22Rv1 (cell line): ENCODE measurements around the gene SERPINB3.

Source experiments
- H3K27ac ChIP-seq: fragments of 450-650 bp; 2 replicates; pipeline ENCODE4 v1.5.1; 2017
- ZFX ChIP-seq: fragments of 450-650 bp; IDR thresholded peaks from 2 replicates; pipeline ENCODE4 v1.6.1; 2017; ENCODE audit warnings: antibody characterized with exemption, borderline replicate concordance
- TF ChIP-seq, protein P1 (sequence below): fragments of 450-650 bp; IDR thresholded peaks from 2 replicates; pipeline ENCODE4 v1.5.1; 2017; ENCODE audit warnings: mild to moderate bottlenecking

The SERPINB3 gene

DNA sequence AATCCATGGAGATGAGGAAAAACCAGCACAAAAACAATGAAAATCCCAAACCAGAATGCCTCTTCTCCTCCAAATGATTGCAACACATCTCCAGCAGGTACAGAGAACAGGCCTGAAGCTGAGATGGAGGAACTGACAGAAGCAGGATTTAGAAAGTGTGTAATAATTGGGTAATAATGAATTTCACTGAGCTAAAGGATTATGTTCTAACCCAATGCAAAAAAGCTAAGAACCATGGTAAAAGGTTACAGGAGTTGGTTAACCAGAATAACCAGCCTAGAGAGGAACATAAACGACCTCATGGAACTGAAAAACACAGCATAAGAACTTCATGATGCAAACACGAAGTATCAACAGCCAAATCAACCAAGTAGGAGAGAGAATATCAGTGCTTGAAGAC, 27.4 kb upstream of the SERPINB3 start:
- H3K27ac ChIP-seq, result no peak overlapping the region
- TF ChIP-seq, protein P1, sequence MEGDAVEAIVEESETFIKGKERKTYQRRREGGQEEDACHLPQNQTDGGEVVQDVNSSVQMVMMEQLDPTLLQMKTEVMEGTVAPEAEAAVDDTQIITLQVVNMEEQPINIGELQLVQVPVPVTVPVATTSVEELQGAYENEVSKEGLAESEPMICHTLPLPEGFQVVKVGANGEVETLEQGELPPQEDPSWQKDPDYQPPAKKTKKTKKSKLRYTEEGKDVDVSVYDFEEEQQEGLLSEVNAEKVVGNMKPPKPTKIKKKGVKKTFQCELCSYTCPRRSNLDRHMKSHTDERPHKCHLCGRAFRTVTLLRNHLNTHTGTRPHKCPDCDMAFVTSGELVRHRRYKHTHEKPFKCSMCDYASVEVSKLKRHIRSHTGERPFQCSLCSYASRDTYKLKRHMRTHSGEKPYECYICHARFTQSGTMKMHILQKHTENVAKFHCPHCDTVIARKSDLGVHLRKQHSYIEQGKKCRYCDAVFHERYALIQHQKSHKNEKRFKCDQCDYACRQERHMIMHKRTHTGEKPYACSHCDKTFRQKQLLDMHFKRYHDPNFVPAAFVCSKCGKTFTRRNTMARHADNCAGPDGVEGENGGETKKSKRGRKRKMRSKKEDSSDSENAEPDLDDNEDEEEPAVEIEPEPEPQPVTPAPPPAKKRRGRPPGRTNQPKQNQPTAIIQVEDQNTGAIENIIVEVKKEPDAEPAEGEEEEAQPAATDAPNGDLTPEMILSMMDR, result no peak
- TF ChIP-seq ZFX, result no peak

DNA sequence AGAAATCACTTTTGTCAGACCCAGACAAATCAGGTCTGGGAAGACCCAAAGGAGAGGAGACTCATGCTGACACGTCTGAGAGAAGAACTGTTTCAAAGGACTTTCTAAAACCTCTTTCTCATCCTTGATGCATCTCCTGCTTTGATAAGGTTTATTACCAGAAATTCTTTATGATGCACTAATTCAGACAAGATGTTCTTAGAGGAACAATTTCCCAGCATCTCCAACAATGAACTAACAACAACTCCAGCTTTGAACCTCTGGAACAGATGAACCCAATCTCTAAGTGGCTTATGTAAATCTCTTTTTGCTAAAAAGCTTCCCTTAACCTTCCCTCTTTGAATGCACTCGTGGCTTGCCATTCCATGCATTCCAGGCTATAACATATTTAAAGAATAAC, 25.2 kb upstream of the SERPINB3 start:
- H3K27ac ChIP-seq, result no peak overlapping the region
- no peak for TF ChIP-seq ZFX
- TF ChIP-seq, protein P1, result no peak

DNA sequence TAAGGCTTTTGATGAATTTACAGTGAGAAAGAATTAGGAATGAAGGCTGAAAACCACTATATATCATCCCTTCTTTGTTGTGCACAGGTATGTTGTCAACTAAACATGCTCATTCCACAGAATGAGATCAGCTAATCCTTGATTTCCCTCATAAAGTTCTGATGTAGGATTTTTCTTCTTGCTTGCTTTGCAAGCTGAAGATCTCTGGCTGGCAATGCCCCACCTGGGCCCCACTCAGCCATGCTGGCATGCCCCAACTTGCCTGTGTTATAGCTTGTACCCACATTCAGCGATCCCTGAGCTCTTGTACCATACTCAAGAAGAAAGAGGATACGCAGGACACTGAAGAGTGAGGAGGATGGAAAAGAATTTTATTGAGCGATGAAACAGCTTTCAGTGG, 23.0 kb upstream of the SERPINB3 start:
- H3K27ac ChIP-seq, result no peak overlapping the region
- no peak for TF ChIP-seq ZFX
- TF ChIP-seq, protein P1, result no peak

DNA sequence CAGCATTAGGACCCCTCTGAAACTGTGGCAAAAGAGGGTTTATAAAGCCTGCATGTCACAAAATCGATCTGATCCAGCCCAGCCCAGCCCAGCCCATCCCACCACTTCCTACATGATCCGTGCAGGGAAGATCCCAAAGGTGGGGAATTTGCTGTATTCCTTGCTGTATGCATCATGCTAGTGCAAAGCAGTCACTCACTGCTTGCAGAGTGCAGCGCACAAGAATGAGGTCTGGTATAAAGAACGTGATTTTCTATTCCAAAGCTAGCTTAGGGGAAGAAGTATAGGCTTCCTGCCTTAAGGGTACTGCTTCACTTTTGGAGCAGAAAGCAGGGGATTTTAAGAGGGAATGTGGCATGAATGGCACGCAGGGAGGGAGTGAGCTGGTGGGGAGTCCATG, 22.2 kb upstream of the SERPINB3 start:
- no peak for TF ChIP-seq ZFX
- TF ChIP-seq, protein P1, result no peak
- H3K27ac ChIP-seq, result 0 out of 2 replicates have a peak overlapping the region, but pooled peaks have one; percentile 86

DNA sequence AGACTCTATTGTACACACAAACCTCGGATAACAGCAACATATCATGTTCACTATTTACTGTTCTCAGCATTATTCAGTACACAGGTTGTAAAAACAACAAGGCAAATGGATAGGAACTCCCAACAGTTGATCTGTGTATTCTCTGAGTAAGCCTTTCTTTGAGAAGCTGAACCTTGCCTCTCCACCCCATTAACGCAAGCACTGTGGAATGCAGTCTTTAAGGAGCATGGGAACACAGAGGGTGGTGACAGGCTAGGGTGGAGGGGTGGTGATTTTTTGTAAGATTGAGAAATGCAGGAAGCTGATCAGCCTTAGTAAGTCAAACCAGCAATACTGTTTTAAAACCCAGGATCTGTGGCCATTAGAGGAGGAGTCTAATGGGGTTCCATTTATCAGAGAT, 21.5 kb upstream of the SERPINB3 start:
- H3K27ac ChIP-seq, result peak overlapping the region; percentile 86

DNA sequence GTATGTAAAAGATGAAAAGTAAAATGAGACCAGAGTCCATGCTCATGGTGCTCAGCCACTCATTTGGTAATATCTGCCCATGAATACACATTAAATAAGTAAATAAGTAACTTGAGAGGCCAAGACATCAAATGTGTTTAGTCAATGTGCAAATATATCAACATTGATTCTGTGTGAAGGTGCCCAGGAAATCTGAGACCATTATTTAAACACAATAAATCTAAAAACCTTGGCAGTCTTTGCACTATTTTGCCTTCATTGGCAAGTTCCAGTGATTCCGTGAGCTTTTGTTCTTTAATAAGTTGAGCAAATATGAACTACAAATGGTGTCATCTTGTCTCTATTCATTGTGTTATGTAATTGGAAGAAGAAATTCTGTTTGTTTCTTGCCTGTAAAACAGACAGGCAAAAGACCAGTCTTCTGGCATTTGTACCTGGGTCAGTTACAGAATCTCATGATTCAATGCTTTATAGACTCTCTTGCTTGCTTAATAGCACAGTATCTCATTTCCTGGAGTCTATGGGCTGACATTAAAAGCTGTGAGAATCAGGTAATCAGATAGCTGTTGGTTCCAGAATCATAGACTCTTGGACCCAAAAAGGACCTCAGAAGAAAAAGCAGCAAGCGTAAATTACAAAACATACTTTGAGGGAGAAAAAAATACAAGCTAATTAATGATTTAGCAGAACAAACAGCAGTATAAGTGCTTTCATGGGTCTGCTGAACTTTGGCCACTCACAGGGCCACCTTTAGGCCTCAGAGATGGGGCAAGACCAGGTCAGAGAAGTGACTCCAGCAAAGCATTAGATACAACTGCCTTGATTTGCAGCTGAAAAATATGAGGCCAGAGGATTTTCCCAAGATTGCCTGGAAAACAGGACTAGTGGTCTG, 20.0 kb upstream of the SERPINB3 start:
- TF ChIP-seq, protein P1, result no peak
- TF ChIP-seq ZFX, result no peak
- peak overlapping the region; percentile 86 for H3K27ac ChIP-seq

More for the DNA sequence above, 21.5 kb upstream of the SERPINB3 start:
- TF ChIP-seq, protein P1, result no peak
- no peak for TF ChIP-seq ZFX
